HepG2 (cell line): ENCODE results near the gene WDR45B. TPM values are rescaled to one million over a fixed set of nuclear protein-coding genes. Genes with fewer than 3 reads are reported as not detected.

Experiments
- IRF1 ChIP-seq: sonication (generic); formaldehyde crosslinking; IDR thresholded peaks from 2 replicates; pipeline ENCODE4 v1.4.0; 2020; ENCODE audit warnings: low read depth, mild to moderate bottlenecking, missing genetic modification reagents
- PTBP1 ChIP-seq: fragments of 200-400 bp; formaldehyde crosslinking; IDR thresholded peaks from 2 replicates; pipeline ENCODE4 v1.6.1; 2018; ENCODE audit warnings: low read length, low read depth; ENCODE audit not compliant: poor library complexity, severe bottlenecking
- SIX4 ChIP-seq: sonication (generic); formaldehyde crosslinking; IDR thresholded peaks from 2 replicates; pipeline ENCODE4 v1.4.0; 2020; ENCODE audit warnings: missing genetic modification reagents
- ZNF773 ChIP-seq: sonication (generic); formaldehyde crosslinking; IDR thresholded peaks from 2 replicates; pipeline ENCODE4 v1.4.0; 2020; ENCODE audit warnings: missing genetic modification reagents, borderline replicate concordance
- ZNF891 ChIP-seq: sonication (generic); formaldehyde crosslinking; IDR thresholded peaks from 2 replicates; pipeline ENCODE4 v1.5.0; 2020; ENCODE audit warnings: mild to moderate bottlenecking, missing genetic modification reagents
- polyA plus RNA-seq, 8 experiments: library from polyadenylated mRNA; depleted of rRNA in 3 of 8; stranded (reverse) in 7 of 8; unstranded in 1 of 8; fragments of >200 nt; fragmentation: Illumina TruSeq in 4 of 8; extraction: Trizol in 4 of 8; gene quantifications; 2 replicates each; pipeline versions ENCODE4 v1.2.1 to v1.2.3, GENCODE V29; 2011 to 2016; ENCODE audit warnings: low read depth in 4 of 8, missing spikeins in 1 of 8, mixed read lengths in 1 of 8; ENCODE audit not compliant: insufficient read depth in 1 of 8
- total RNA-seq, 5 experiments: library from RNA; depleted of rRNA; stranded (reverse); fragments of >200 nt; fragmentation: Illumina TruSeq; extraction: Trizol; gene quantifications; 2 replicates each; pipeline ENCODE4 v1.2.3, GENCODE V29; 2016; ENCODE audit warnings: low read depth in 1 of 5
- TF ChIP-seq, protein P1 (sequence below): sonication (generic); formaldehyde crosslinking; IDR thresholded peaks from 2 replicates; pipeline ENCODE4 v1.5.0; 2020; ENCODE audit warnings: mild to moderate bottlenecking, missing genetic modification reagents
- TF ChIP-seq, protein P2 (sequence below): sonication (generic); formaldehyde crosslinking; IDR thresholded peaks from 2 replicates; pipeline ENCODE4 v1.8.1; 2023; ENCODE audit warnings: mild to moderate bottlenecking, missing genetic modification reagents

Gene WDR45B
- total and polyA plus RNA-seq, 2 of the 13 experiments (the other 11 are each of a cell fraction or from before 2014, with no cell fraction given), result 86.2 to 155 TPM

- no peak for TF ChIP-seq IRF1 (CRISPR knock-in tag)
- TF ChIP-seq PTBP1, result no peak
- TF ChIP-seq, protein P1, sequence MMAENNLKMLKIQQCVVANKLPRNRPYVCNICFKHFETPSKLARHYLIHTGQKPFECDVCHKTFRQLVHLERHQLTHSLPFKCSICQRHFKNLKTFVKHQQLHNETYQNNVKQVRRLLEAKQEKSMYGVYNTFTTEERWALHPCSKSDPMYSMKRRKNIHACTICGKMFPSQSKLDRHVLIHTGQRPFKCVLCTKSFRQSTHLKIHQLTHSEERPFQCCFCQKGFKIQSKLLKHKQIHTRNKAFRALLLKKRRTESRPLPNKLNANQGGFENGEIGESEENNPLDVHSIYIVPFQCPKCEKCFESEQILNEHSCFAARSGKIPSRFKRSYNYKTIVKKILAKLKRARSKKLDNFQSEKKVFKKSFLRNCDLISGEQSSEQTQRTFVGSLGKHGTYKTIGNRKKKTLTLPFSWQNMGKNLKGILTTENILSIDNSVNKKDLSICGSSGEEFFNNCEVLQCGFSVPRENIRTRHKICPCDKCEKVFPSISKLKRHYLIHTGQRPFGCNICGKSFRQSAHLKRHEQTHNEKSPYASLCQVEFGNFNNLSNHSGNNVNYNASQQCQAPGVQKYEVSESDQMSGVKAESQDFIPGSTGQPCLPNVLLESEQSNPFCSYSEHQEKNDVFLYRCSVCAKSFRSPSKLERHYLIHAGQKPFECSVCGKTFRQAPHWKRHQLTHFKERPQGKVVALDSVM (CRISPR knock-in tag), result no peak
- TF ChIP-seq, protein P2, sequence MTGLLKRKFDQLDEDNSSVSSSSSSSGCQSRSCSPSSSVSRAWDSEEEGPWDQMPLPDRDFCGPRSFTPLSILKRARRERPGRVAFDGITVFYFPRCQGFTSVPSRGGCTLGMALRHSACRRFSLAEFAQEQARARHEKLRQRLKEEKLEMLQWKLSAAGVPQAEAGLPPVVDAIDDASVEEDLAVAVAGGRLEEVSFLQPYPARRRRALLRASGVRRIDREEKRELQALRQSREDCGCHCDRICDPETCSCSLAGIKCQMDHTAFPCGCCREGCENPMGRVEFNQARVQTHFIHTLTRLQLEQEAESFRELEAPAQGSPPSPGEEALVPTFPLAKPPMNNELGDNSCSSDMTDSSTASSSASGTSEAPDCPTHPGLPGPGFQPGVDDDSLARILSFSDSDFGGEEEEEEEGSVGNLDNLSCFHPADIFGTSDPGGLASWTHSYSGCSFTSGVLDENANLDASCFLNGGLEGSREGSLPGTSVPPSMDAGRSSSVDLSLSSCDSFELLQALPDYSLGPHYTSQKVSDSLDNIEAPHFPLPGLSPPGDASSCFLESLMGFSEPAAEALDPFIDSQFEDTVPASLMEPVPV (CRISPR knock-in tag), result no peak
- no peak for TF ChIP-seq ZNF891 (CRISPR knock-in tag)
- no peak for TF ChIP-seq SIX4 (CRISPR knock-in tag)
- no peak for TF ChIP-seq ZNF773 (CRISPR knock-in tag)
Observed at GRCh38 chr17:82666931-82667667, 18.9 kb upstream of the WDR45B start (continued).
